K562 (cell line): ENCODE measurements around the gene UBL7. TPM values are rescaled to one million over a fixed set of nuclear protein-coding genes. Genes with fewer than 3 reads are reported as not detected.

Experiments
- CREB1 ChIP-seq, 2 experiments: sonication (generic) in 1 of 2; formaldehyde crosslinking in 1 of 2; IDR thresholded peaks; 2 replicates each; pipeline versions ENCODE4 v1.6.1 to v1.8.0; 2012 to 2022; ENCODE audit warnings: inconsistent platforms in 1 of 2, mild to moderate bottlenecking in 1 of 2, missing genetic modification reagents in 1 of 2, moderate library complexity in 1 of 2
- CREM ChIP-seq: IDR thresholded peaks from 2 replicates; pipeline ENCODE4 v1.6.1; 2014; ENCODE audit warnings: antibody characterized with exemption, low read depth
- CTBP1 ChIP-seq: fragments of 450-650 bp; IDR thresholded peaks from 2 replicates; pipeline ENCODE4 v1.6.1; 2016; ENCODE audit warnings: borderline replicate concordance
- CUX1 ChIP-seq: fragments of 200-800 bp; sonication (Bioruptor generic); IDR thresholded peaks from 2 replicates; pipeline ENCODE4 v1.6.1; 2016; ENCODE audit warnings: missing genetic modification characterization, missing compliant biosample characterization
- FOXJ2 ChIP-seq: fragments of 200-800 bp; sonication (Bioruptor generic); IDR thresholded peaks from 2 replicates; pipeline ENCODE4 v1.6.1; 2016; ENCODE audit warnings: missing genetic modification characterization, missing compliant biosample characterization
- GABPB2 ChIP-seq: fragments of 250-450 bp; sonication (Bioruptor Pico); conservative IDR thresholded peaks from 2 replicates; pipeline ENCODE4 v1.5.1; 2021; ENCODE audit warnings: mild to moderate bottlenecking
- HDAC3 ChIP-seq: fragments of 450-650 bp; IDR thresholded peaks from 2 replicates; pipeline ENCODE4 v1.6.1; 2018; ENCODE audit warnings: borderline replicate concordance, mild to moderate bottlenecking, moderate library complexity; ENCODE audit not compliant: partially characterized antibody
- HNRNPUL1 ChIP-seq: fragments of 200-400 bp; formaldehyde crosslinking; IDR thresholded peaks from 2 replicates; pipeline ENCODE4 v1.6.1; 2017; ENCODE audit warnings: low read length
- ILF3 ChIP-seq: fragments of 450-650 bp; IDR thresholded peaks from 2 replicates; pipeline ENCODE4 v1.6.1; 2018; ENCODE audit warnings: antibody characterized with exemption, mild to moderate bottlenecking, moderate library complexity, borderline replicate concordance
- KAT2B ChIP-seq: IDR thresholded peaks from one replicate; pipeline ENCODE4 v1.6.1; 2012; ENCODE audit warnings: low read depth, mild to moderate bottlenecking, control low read depth, inconsistent platforms, low read length, moderate library complexity
- MBD2 ChIP-seq: sonication (generic); IDR thresholded peaks from 2 replicates; pipeline ENCODE4 v1.6.1; 2016; ENCODE audit warnings: low read depth, borderline replicate concordance
- NELFE ChIP-seq: IDR thresholded peaks from 2 replicates; pipeline ENCODE4 v1.6.1; 2011; ENCODE audit warnings: mild to moderate bottlenecking; ENCODE audit not compliant: insufficient read depth, insufficient read length
- PCBP1 ChIP-seq: fragments of 200-400 bp; formaldehyde crosslinking; IDR thresholded peaks from 2 replicates; pipeline ENCODE4 v1.6.1; 2018; ENCODE audit warnings: mild to moderate bottlenecking, low read depth, low read length; ENCODE audit not compliant: poor library complexity, severe bottlenecking
- RAD21 ChIP-seq, 2 experiments: fragments of 250-450 bp in 1 of 2; fragments of 450-650 bp in 1 of 2; sonication (Bioruptor Pico) in 1 of 2; formaldehyde crosslinking in 1 of 2; IDR thresholded peaks in 1 of 2; conservative IDR thresholded peaks in 1 of 2; 2 replicates each; pipeline versions ENCODE4 v1.4.0 to v1.8.0; 2020 to 2022; ENCODE audit warnings: mild to moderate bottlenecking in 2 of 2, moderate library complexity in 1 of 2
- RBM25 ChIP-seq: fragments of 200-400 bp; formaldehyde crosslinking; IDR thresholded peaks from 2 replicates; pipeline ENCODE4 v1.6.1; 2018; ENCODE audit warnings: low read length, low read depth, moderate library complexity; ENCODE audit not compliant: severe bottlenecking
- SREBF2 ChIP-seq: sonication (generic); formaldehyde crosslinking; IDR thresholded peaks from 2 replicates; pipeline ENCODE4 v1.4.0; 2020; ENCODE audit warnings: mild to moderate bottlenecking, missing genetic modification reagents
- ZNF134 ChIP-seq: fragments of 250-450 bp; sonication (Bioruptor Pico); conservative IDR thresholded peaks from 2 replicates; pipeline ENCODE4 v1.4.0; 2020
- ZNF263 ChIP-seq: sonication (generic); formaldehyde crosslinking; IDR thresholded peaks from 2 replicates; pipeline ENCODE4 v1.8.0; 2022; ENCODE audit warnings: mild to moderate bottlenecking, missing genetic modification reagents, borderline replicate concordance
- ZNF518B ChIP-seq: fragments of 250-450 bp; sonication (Bioruptor Pico); IDR thresholded peaks from 2 replicates; pipeline ENCODE4 v1.5.0; 2021; ENCODE audit warnings: mild to moderate bottlenecking, moderate library complexity
- polyA plus RNA-seq, 8 experiments: library from polyadenylated mRNA; depleted of rRNA in 4 of 8; stranded (reverse) in 5 of 8; unstranded in 3 of 8; fragments of >200 nt; fragmentation: Nextera tagmentation in 2 of 8; fragmentation: Illumina TruSeq in 1 of 8; extraction: Ambion mirVana in 2 of 8; extraction: Trizol in 1 of 8; gene quantifications; 2 replicates each; pipeline versions ENCODE4 v1.2.1 to v1.2.3, GENCODE V29; 2011 to 2014; ENCODE audit warnings: inconsistent platforms in 1 of 8, missing spikeins in 1 of 8
- total RNA-seq, 7 experiments: library from RNA; depleted of rRNA in 6 of 7; stranded (reverse); fragments of >200 nt in 6 of 7; fragmentation: Illumina TruSeq in 2 of 7; extraction: Trizol in 2 of 7; gene quantifications; 2 replicates each; pipeline versions ENCODE4 v1.2.1 to v1.2.3, GENCODE V29; 2011 to 2021; ENCODE audit warnings: low replicate concordance in 1 of 7

UBL7 gene
- total and polyA plus RNA-seq, 9 of the 15 experiments (the other 6 are each of a cell fraction or from before 2014, with no cell fraction given): 19.2 to 63.4 (median 44.9) TPM

- TF ChIP-seq ZNF518B (CRISPR knock-in tag): no peak
- TF ChIP-seq NELFE: no peak
- no peak for TF ChIP-seq ZNF134 (CRISPR knock-in tag)
- no peak for TF ChIP-seq PCBP1
- peak; percentile 67; the same call in 1 of the 2 replicates for TF ChIP-seq CTBP1
- no peak for TF ChIP-seq CUX1 (CRISPR knock-in tag)
- TF ChIP-seq MBD2: no peak
- TF ChIP-seq KAT2B: no peak
- no peak for TF ChIP-seq FOXJ2 (tag)
- TF ChIP-seq ILF3: no peak
- no peak for TF ChIP-seq RBM25
- TF ChIP-seq ZNF263 (CRISPR knock-in tag): no peak
- TF ChIP-seq RAD21 (CRISPR knock-in tag; conservative IDR thresholded peaks at IDR 0.05 in 1 of 2, IDR thresholded peaks at IDR 0.05 in 1 of 2): peak; percentile 99 to 100
- TF ChIP-seq GABPB2 (CRISPR knock-in tag): no peak
- TF ChIP-seq HNRNPUL1: no peak
- no peak for TF ChIP-seq HDAC3
- no peak for TF ChIP-seq SREBF2
- no peak for TF ChIP-seq CREM
- TF ChIP-seq CREB1 (IDR thresholded peaks at IDR 0.05): no peak
- no peak for TF ChIP-seq CREB1 (CRISPR knock-in tag; IDR thresholded peaks at IDR 0.05)
Measured at GRCh38 chr15:74438721-74439316, 22.1 kb downstream of the UBL7 start (continued).
